ENCODE data around the gene RBL2. TPM values are rescaled to one million over a fixed set of nuclear protein-coding genes. Genes with fewer than 3 reads are reported as not detected.
A peak's percentile ranks its signal among the peaks of the same experiment; 100 is the strongest.

The RBL2 gene
- total and polyA plus RNA-seq, 10 donors = 29.1 to 214 (median 138) TPM

GRCh38 chr16:53495325-53495724 lies 61.1 kb downstream of the RBL2 start:
- WGBS, 5 donors = 90 to 96% (median 93%) methylated on average over 4 of the region's 4 CpGs
- no peak for TF ChIP-seq POLR2AphosphoS5 (IDR thresholded peaks at IDR 0.05)
- no peak for TF ChIP-seq CTCF (IDR thresholded peaks at IDR 0.05 in 8 of 11, conservative IDR thresholded peaks at IDR 0.05 in 3 of 11)
- no peak for TF ChIP-seq POLR2A (IDR thresholded peaks at IDR 0.05)
- H3K36me3 ChIP-seq = peaks cover 9 to 99% (median 79%) of the 10 kb centered on the region in 6 donors

GRCh38 chr16:53498984-53499383 lies 64.7 kb downstream of the RBL2 start:
- 77 to 98% (median 89%) methylated on average over 4 of the region's 4 CpGs for WGBS, 5 donors
- peaks cover 12 to 36% (median 21%) of the 10 kb centered on the region in 6 donors for H3K4me1 ChIP-seq
- peaks cover 9 to 62% (median 47%) of the 10 kb centered on the region in 6 donors for H3K36me3 ChIP-seq

More at GRCh38 chr16:53495325-53495724, 61.1 kb downstream of the RBL2 start:
- Histone ChIP-seq H3K4me1 (peaks cover 0 to 9% (median 0%) of the 10 kb centered on the region in 6 donors), H3K27ac (no peak overlapping the region), H3K9me3 (no peaks in the 10 kb centered on the region), H3K4me3 (no peak overlapping the region), H3K27me3 (replicated peaks in 1 of 7) (no peaks in the 10 kb centered on the region)
- intact Hi-C loops (cut with DNase I; ENCODE audit: low total_unique reads) = no loop called here
- DNase-seq = no peak

GRCh38 chr16:53501216-53501859 lies 67.1 kb downstream of the RBL2 start:
- 54 to 69% (median 63%) methylated on average over 9 of the region's 9 CpGs for WGBS, 5 donors
- H3K36me3 ChIP-seq = peaks cover 4 to 39% (median 25%) of the 10 kb centered on the region in 6 donors
- TF ChIP-seq POLR2AphosphoS5 (IDR thresholded peaks at IDR 0.05) (no peak), CTCF (IDR thresholded peaks at IDR 0.05 in 8 of 11, conservative IDR thresholded peaks at IDR 0.05 in 3 of 11) (no peak), POLR2A (IDR thresholded peaks at IDR 0.05) (no peak)
- no peak for DNase-seq
- no peaks in the 10 kb centered on the region for H3K9me3 ChIP-seq
- peak overlapping the region in 4 of 8 donors; percentile 55 to 98 (median 96) for H3K27ac ChIP-seq
- intact Hi-C loops (cut with DNase I; ENCODE audit: low total_unique reads) = loop anchor here (10.0 kb wide), 1 partner anchor 67 kb away; the partner anchor contains the start of gene RBL2
- H3K27me3 ChIP-seq (replicated peaks in 1 of 7) = no peaks in the 10 kb centered on the region
- peak overlapping the region in 5 of 8 donors; percentile 69 to 100 (median 99) for H3K4me3 ChIP-seq
- peaks cover 12 to 50% (median 32%) of the 10 kb centered on the region in 6 donors for H3K4me1 ChIP-seq

More at GRCh38 chr16:53498984-53499383, 64.7 kb downstream of the RBL2 start:
- no peak overlapping the region for H3K27ac ChIP-seq
- H3K4me3 ChIP-seq = no peak overlapping the region
- DNase-seq = no peak
- no peaks in the 10 kb centered on the region for H3K27me3 ChIP-seq (replicated peaks in 1 of 7)
- intact Hi-C loops (cut with DNase I; ENCODE audit: low total_unique reads) = no loop called here
- TF ChIP-seq CTCF (IDR thresholded peaks at IDR 0.05 in 8 of 11, conservative IDR thresholded peaks at IDR 0.05 in 3 of 11) = no peak
- no peak for TF ChIP-seq POLR2AphosphoS5 (IDR thresholded peaks at IDR 0.05)
- no peak for TF ChIP-seq POLR2A (IDR thresholded peaks at IDR 0.05)
- H3K9me3 ChIP-seq = no peaks in the 10 kb centered on the region
